Stimulated activated naive B cell treated with anti-CD40 and anti-IgM and Interleukin-4, amounts not matched to agents 10 μg/mL and 1 μg/mL and 100 μg/mL, for 72 hours (primary cell): ENCODE measurements around the gene MYBBP1A.
"Not testable (repeated sequence)": the region's sequence is repeated elsewhere in the genome, so short reads cannot be mapped to it uniquely, and the experiment has no call there.

ENCODE experiments used
- ATAC-seq, 2 donors: fragments of 150-1000 bp; cut with Tn5 transposase; replicated peaks; 2 replicates each; pipeline ENCODE4 v1.10.0; 2021; ENCODE audit warnings: moderate library complexity in 1 of 2
- DNase-seq: peaks from one replicate; pipeline ENCODE4 v3.0.0; 2021
- H3K27ac Mint-ChIP-seq: one replicate; pipeline ENCODE4 v1.8.0; 2022; ENCODE audit warnings: mild to moderate bottlenecking, mixed read lengths
- H3K27me3 Mint-ChIP-seq, 2 donors: one replicate each; pipeline ENCODE4 v1.8.0; 2022; ENCODE audit warnings: mixed read lengths in 2 of 2
- H3K36me3 Mint-ChIP-seq, 2 donors: one replicate each; pipeline ENCODE4 v1.8.0; 2022; ENCODE audit warnings: mixed read lengths in 2 of 2, mild to moderate bottlenecking in 1 of 2
- H3K4me1 Mint-ChIP-seq, 2 donors: one replicate each; pipeline ENCODE4 v1.8.0; 2022; ENCODE audit warnings: mixed read lengths in 2 of 2, mild to moderate bottlenecking in 1 of 2
- H3K4me3 Mint-ChIP-seq, 2 donors: one replicate each; pipeline ENCODE4 v1.8.0; 2022; ENCODE audit warnings: mild to moderate bottlenecking in 2 of 2, mixed read lengths in 2 of 2, moderate library complexity in 1 of 2
- H3K9me3 Mint-ChIP-seq, 2 donors: one replicate each; pipeline ENCODE4 v1.8.0; 2022; ENCODE audit warnings: mixed read lengths in 2 of 2, mild to moderate bottlenecking in 1 of 2

Gene MYBBP1A

DNA sequence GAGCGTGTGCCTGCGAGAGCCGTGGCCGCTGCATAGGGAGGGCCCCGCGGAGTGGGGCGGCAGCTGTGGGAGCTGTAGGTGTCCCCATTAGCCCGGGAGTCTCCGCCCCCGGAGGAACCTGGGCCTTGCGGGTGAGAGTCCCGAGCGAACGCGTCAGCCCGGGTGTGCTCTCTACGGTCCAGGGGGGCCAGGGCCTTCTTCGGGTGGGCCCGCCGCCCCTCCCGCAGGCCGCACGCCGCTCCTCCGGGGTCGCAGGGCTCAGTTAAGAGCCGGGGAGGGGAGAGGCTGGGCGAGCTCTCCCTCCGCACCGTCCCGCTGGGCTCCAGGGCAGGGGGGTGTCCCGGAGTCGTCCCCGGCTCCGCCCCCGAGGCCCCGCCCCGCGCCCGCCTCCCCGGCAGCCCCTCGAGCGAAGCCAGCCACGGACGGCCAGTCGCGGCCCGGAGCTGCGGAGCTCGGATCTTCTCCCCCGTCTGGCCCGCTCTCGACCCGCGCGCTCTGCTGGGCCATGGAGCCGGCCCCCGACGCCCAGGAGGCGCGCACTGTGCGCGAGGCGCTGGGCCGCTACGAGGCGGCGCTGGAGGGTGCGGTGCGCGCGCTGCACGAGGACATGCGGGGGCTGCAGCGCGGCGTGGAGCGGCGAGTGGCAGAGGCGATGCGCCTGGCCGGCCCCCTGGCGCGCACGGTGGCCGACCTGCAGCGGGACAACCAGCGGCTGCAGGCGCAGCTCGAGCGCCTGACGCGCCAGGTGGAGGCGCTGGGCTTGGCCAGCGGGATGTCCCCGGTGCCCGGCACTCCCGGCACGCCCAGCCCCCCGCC is 29.1 kb upstream of the MYBBP1A start, which contains the start of gene SMTNL2:
SMTNL2 (plus strand) TSS at position 429 of the 816 bp plus-strand sequence; CDS start at position 506, 77 bp downstream.
- DNase-seq (no peak), ATAC-seq (peak; percentile 48 to 64)
- Mint-ChIP-seq H3K9me3 (no peaks in the 10 kb centered on the region), H3K4me3 (peak within 1 kb of the TSS; percentile 74 to 79), H3K36me3 (no peaks in the 10 kb centered on the region), H3K27me3 (peaks cover 56 to 69% of the 10 kb centered on the region in 2 donors), H3K27ac (no peak within 1 kb of the TSS), H3K4me1 (peaks cover 7 to 9% of the 10 kb centered on the region in 2 donors)

DNA sequence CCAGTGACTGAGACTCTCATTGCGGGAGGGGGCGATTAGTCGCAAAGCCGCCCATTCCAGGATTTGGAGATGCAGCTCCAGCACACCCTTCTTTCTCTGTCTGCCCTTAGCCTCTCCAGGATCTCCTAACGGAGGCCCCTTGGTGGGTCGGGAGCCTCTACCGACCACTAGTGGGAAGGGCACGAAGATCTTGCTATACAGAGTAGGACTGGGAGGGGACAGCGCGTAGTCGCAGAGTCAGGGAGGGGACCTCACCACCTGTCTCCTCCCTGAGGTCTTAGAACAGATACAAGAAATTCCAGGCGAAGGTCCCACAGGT is 28.6 kb upstream of the MYBBP1A start:
- ATAC-seq, result peak; percentile 61 to 70

GRCh38 chr17:4583206-4583605 is 28.0 kb upstream of the MYBBP1A start:
- Mint-ChIP-seq H3K27me3 (peaks cover 56 to 58% of the 10 kb centered on the region in 2 donors), H3K36me3 (no peaks in the 10 kb centered on the region)

More for the DNA sequence above, 28.6 kb upstream of the MYBBP1A start:
- Mint-ChIP-seq H3K4me3 (peak overlapping the region; percentile 74 to 79), H3K4me1 (peaks cover 7 to 9% of the 10 kb centered on the region in 2 donors), H3K9me3 (no peaks in the 10 kb centered on the region), H3K36me3 (no peaks in the 10 kb centered on the region), H3K27ac (no peak overlapping the region), H3K27me3 (peaks cover 56 to 64% of the 10 kb centered on the region in 2 donors)
- DNase-seq, result no peak

DNA sequence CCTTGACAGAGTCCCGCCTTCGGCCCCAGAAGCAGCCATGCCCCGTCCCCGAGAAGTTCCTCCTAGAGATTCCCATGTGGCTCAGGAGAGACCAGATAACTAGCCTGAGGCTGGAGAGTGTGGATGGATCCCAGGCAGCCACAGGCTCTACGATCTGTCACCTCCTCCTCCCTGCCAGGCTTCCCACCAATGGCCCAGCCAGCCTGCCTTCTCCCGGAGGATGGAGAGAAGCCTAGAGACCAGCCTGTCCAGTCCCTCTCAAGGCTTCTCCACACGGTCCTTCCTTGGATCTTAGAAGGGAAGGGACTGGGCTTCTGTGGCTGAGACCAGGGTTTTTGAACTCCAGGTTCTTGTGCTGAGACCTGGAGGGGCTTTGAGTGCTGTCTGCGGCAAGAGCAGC is 27.5 kb upstream of the MYBBP1A start:
- no peak overlapping the region for H3K27ac Mint-ChIP-seq
- H3K4me1 Mint-ChIP-seq, result peaks cover 7% of the 10 kb centered on the region in 2 donors
- peaks cover 56% of the 10 kb centered on the region in 2 donors for H3K27me3 Mint-ChIP-seq
- DNase-seq (no peak), ATAC-seq (no peak)
- H3K4me3 Mint-ChIP-seq, result peak overlapping the region in 1 of 2 donors; percentile 46
- H3K36me3 Mint-ChIP-seq, result no peaks in the 10 kb centered on the region
- no peaks in the 10 kb centered on the region for H3K9me3 Mint-ChIP-seq

More at GRCh38 chr17:4583206-4583605, 28.0 kb upstream of the MYBBP1A start:
- peaks cover 7% of the 10 kb centered on the region in 2 donors for H3K4me1 Mint-ChIP-seq
- peak overlapping the region in 1 of 2 donors; percentile 25 for H3K4me3 Mint-ChIP-seq
- no peaks in the 10 kb centered on the region for H3K9me3 Mint-ChIP-seq
- ATAC-seq, result no peak
- DNase-seq, result no peak
- H3K27ac Mint-ChIP-seq, result no peak overlapping the region

- H3K36me3 Mint-ChIP-seq, result no peaks in the 10 kb centered on the region
- ATAC-seq (no peak), DNase-seq (no peak)
- no peaks in the 10 kb centered on the region for H3K9me3 Mint-ChIP-seq
- H3K27ac Mint-ChIP-seq, result no peak overlapping the region
- peaks cover 7% of the 10 kb centered on the region in 2 donors for H3K4me1 Mint-ChIP-seq
- no peak overlapping the region for H3K4me3 Mint-ChIP-seq
- H3K27me3 Mint-ChIP-seq, result peaks cover 56% of the 10 kb centered on the region in 2 donors
Measured at GRCh38 chr17:4582101-4582501, 26.9 kb upstream of the MYBBP1A start.

- no peaks in the 10 kb centered on the region for H3K36me3 Mint-ChIP-seq
- peaks cover 7% of the 10 kb centered on the region in 2 donors for H3K4me1 Mint-ChIP-seq
- H3K4me3 Mint-ChIP-seq, result no peak overlapping the region
Measured at GRCh38 chr17:4580291-4580690, 25.1 kb upstream of the MYBBP1A start.

DNA sequence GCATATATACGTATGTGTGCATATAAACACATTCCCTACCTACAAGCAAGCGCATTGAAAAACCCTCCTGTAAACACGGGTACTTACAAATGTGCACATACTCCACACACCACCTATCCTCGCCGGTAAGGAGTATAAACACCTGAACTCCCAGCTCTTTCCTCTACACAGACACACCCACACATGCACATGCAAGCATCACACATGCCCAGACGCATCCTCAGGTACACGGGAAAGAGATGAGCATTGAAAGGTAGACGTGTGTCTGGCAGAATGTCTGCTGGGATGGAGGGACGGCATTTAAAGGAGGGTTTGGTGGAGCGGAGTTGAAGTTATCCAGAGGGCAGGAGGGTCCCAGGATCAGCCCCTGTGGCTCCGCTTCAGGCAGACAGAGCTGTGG is 24.5 kb upstream of the MYBBP1A start:
- Mint-ChIP-seq H3K27ac (no peak overlapping the region), H3K9me3 (no peaks in the 10 kb centered on the region), H3K27me3 (peaks cover 46 to 51% of the 10 kb centered on the region in 2 donors), H3K36me3 (no peaks in the 10 kb centered on the region), H3K4me1 (peaks cover 5 to 7% of the 10 kb centered on the region in 2 donors), H3K4me3 (no peak overlapping the region)
- DNase-seq (no peak), ATAC-seq (no peak)

More at GRCh38 chr17:4580291-4580690, 25.1 kb upstream of the MYBBP1A start:
- Mint-ChIP-seq H3K27ac (no peak overlapping the region), H3K9me3 (no peaks in the 10 kb centered on the region), H3K27me3 (peaks cover 46 to 49% of the 10 kb centered on the region in 2 donors)
- ATAC-seq (no peak), DNase-seq (no peak)

DNA sequence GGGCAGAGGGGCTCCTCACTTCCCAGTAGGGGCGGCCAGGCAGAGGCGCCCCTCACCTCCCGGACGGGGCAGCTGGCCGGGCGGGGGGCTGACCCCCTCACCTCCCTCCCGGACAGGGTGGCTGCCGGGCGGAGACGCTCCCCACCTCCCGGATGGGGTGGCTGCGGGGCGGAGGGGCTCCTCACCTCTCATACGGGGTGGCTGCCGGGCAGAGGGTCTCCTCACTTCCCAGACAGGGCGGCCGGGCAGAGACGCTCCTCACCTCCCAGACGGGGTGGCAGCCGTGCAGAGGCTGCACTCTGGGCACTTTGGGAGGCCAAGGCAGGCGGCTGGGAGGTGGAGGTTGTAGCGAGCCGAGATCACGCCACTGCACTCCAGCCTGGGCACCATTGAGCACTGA is 23.2 kb upstream of the MYBBP1A start:
- not testable (repeated sequence) for H3K9me3 Mint-ChIP-seq, H3K4me3 Mint-ChIP-seq, H3K4me1 Mint-ChIP-seq, H3K27ac Mint-ChIP-seq, DNase-seq, H3K36me3 Mint-ChIP-seq, ATAC-seq
- peaks cover 41 to 46% of the 10 kb centered on the region in 2 donors for H3K27me3 Mint-ChIP-seq

DNA sequence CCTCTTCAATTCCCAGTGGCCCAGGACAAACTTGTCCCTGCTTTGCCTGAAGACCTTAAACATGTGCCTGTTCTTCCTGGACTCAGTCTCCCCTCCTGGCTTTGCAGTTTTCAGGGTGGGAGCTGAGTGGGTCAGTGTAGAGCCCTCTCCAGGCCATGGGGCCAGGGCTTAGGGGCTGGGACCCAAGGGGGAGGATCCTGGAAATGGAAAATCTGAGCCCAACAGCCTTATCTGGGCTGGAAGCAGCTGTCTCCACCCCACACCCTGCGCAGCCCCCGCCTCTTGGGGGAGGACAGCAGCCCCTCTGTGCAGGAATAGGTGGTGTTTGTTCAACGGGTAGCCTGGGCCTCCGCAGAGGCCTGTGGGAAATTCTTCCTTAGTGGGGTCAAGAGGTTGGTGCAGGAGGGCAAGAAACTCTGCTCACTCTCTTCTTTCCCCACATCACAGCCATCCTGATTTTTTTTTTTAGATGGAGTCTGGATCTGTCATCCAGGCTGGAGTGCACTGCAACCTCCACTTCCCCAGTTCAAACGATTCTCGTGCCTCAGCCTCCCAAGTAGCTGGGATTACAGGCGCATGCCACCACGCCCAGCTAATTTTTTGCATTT is 22.3 kb upstream of the MYBBP1A start:
- Mint-ChIP-seq H3K4me1 (peaks cover 10 to 12% of the 10 kb centered on the region in 2 donors), H3K27me3 (peaks cover 32 to 41% of the 10 kb centered on the region in 2 donors), H3K4me3 (no peak overlapping the region), H3K9me3 (no peaks in the 10 kb centered on the region), H3K27ac (no peak overlapping the region), H3K36me3 (no peaks in the 10 kb centered on the region)
- ATAC-seq (no peak), DNase-seq (no peak)

GRCh38 chr17:4576729-4577322 is 21.6 kb upstream of the MYBBP1A start:
- H3K27ac Mint-ChIP-seq, result no peak overlapping the region
- H3K27me3 Mint-ChIP-seq, result peaks cover 26 to 35% of the 10 kb centered on the region in 2 donors
- no peak overlapping the region for H3K4me3 Mint-ChIP-seq
- peaks cover 10 to 12% of the 10 kb centered on the region in 2 donors for H3K4me1 Mint-ChIP-seq
- DNase-seq (no peak), ATAC-seq (no peak)
- no peaks in the 10 kb centered on the region for H3K36me3 Mint-ChIP-seq
- no peaks in the 10 kb centered on the region for H3K9me3 Mint-ChIP-seq

GRCh38 chr17:4576161-4576558 is 21.0 kb upstream of the MYBBP1A start:
- Mint-ChIP-seq H3K4me1 (peaks cover 10 to 12% of the 10 kb centered on the region in 2 donors), H3K4me3 (no peak overlapping the region), H3K27me3 (peaks cover 26 to 35% of the 10 kb centered on the region in 2 donors), H3K27ac (no peak overlapping the region), H3K9me3 (no peaks in the 10 kb centered on the region), H3K36me3 (no peaks in the 10 kb centered on the region)
- ATAC-seq (no peak), DNase-seq (no peak)

GRCh38 chr17:4574448-4575045 is 19.4 kb upstream of the MYBBP1A start:
- Mint-ChIP-seq H3K9me3 (no peaks in the 10 kb centered on the region), H3K4me3 (no peak overlapping the region), H3K27ac (no peak overlapping the region), H3K4me1 (peaks cover 10 to 12% of the 10 kb centered on the region in 2 donors), H3K27me3 (peaks cover 17 to 31% of the 10 kb centered on the region in 2 donors), H3K36me3 (no peaks in the 10 kb centered on the region)
- DNase-seq (no peak), ATAC-seq (no peak)

DNA sequence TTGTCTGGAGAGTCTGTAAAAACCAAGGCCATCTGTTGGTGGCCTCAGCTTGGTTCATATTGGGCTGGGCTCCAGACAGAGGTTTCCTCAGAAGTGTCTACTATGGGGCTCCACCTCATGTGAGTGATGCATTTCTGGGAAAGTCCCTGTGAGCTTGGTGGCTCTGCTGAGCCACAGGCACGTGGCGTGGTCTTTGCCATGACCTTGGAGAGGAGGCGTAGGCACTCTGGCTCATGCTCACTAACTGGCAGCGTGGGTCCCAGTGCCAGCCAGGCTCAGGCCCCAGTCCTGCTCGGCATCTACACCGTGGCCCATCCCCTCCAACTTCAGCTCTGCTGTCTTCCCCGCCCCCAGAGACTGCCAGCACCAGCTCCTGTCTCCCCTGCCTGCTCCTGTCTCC is 18.5 kb upstream of the MYBBP1A start:
- DNase-seq, result peak; percentile 59
- Mint-ChIP-seq H3K9me3 (no peaks in the 10 kb centered on the region), H3K36me3 (no peaks in the 10 kb centered on the region), H3K27me3 (peaks cover 16 to 31% of the 10 kb centered on the region in 2 donors), H3K4me1 (peaks cover 10 to 12% of the 10 kb centered on the region in 2 donors), H3K27ac (no peak overlapping the region), H3K4me3 (no peak overlapping the region)
- peak; percentile 99 to 100 for ATAC-seq

DNA sequence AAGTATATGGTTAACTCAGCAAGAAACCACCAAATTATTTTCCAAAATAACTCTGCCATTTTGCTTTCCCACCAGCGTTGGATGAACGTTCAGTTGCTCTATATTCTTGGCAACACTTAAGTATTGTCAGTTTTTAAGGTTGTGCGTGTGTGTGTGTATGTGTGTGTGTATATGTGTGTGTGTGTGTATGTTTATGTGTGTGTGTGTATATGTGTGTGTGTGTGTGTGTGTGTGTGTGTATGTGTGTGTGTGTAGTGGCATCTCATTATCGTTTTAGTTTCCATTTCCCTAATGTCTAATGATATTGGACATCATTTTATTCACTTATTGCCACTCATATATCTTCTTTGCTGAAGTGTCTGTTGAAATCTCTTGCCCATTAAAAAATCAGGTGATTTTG is 17.9 kb upstream of the MYBBP1A start:
- H3K27me3 Mint-ChIP-seq, result peaks cover 16 to 31% of the 10 kb centered on the region in 2 donors
- H3K4me1 Mint-ChIP-seq, result peaks cover 10 to 12% of the 10 kb centered on the region in 2 donors
- no peaks in the 10 kb centered on the region for H3K9me3 Mint-ChIP-seq
- H3K36me3 Mint-ChIP-seq, result no peaks in the 10 kb centered on the region
- no peak for DNase-seq
- H3K4me3 Mint-ChIP-seq, result no peak overlapping the region
- ATAC-seq, result no peak
- H3K27ac Mint-ChIP-seq, result no peak overlapping the region
